ENCODE results near the gene AKAP13. TPM values are rescaled to one million over a fixed set of nuclear protein-coding genes. Genes with fewer than 3 reads are reported as not detected.

AKAP13 gene
- total RNA-seq, 1 donor from 2014 or later: 73.8 TPM

GRCh38 chr15:85582131-85583079 lies 202.0 kb downstream of the AKAP13 start:
- H3K4me3 Mint-ChIP-seq: no peak overlapping the region
- Histone ChIP-seq H3K4me3 (no peak overlapping the region), H3K27ac (no peak overlapping the region), H3K4me1 (peaks cover 23% of the 10 kb centered on the region), H3K79me2 (ENCODE audit: low read depth) (peaks cover 30% of the 10 kb centered on the region), H3K4me2 (no peak overlapping the region), H3K9me3 (ENCODE audit: low read depth) (no peaks in the 10 kb centered on the region), H4K20me1 (ENCODE audit: low read depth) (peaks cover 54% of the 10 kb centered on the region), H3K36me3 (no peaks in the 10 kb centered on the region), H2AFZ (replicated peaks) (no peak overlapping the region), H3K9ac (no peak overlapping the region), H3K27me3 (no peaks in the 10 kb centered on the region), H3F3A (ENCODE audit: low read depth) (no peaks in the 10 kb centered on the region)
- H3K27ac Mint-ChIP-seq: peak overlapping the region; percentile 51
- no peaks in the 10 kb centered on the region for H3K27me3 Mint-ChIP-seq (ENCODE audit: insufficient read depth, low read depth)
- TF ChIP-seq EZH2 (IDR thresholded peaks at IDR 0.05) (no peak), CTCF (IDR thresholded peaks at IDR 0.05) (no peak), EZH2phosphoT487 (IDR thresholded peaks at IDR 0.05) (no peak)
- peaks cover 40% of the 10 kb centered on the region for H3K36me3 Mint-ChIP-seq
- peaks cover 62% of the 10 kb centered on the region for H3K4me1 Mint-ChIP-seq
- H3K9me3 Mint-ChIP-seq: no peaks in the 10 kb centered on the region
- no peak for DNase-seq (ENCODE audit: low spot score)

GRCh38 chr15:85583442-85583841 lies 203.0 kb downstream of the AKAP13 start:
- no peaks in the 10 kb centered on the region for H3K27me3 ChIP-seq
- peaks cover 30% of the 10 kb centered on the region for H3K79me2 ChIP-seq (ENCODE audit: low read depth)
- peaks cover 63% of the 10 kb centered on the region for H3K4me1 Mint-ChIP-seq
- H3F3A ChIP-seq (ENCODE audit: low read depth): no peaks in the 10 kb centered on the region
- no peaks in the 10 kb centered on the region for H3K27me3 Mint-ChIP-seq (ENCODE audit: insufficient read depth, low read depth)
- H3K9me3 Mint-ChIP-seq: no peaks in the 10 kb centered on the region
- no peak overlapping the region for H3K4me2 ChIP-seq
- peak overlapping the region; percentile 54 for H3K4me3 Mint-ChIP-seq
- peaks cover 26% of the 10 kb centered on the region for H3K4me1 ChIP-seq
- H3K27ac ChIP-seq: no peak overlapping the region
- H2AFZ ChIP-seq (replicated peaks): no peak overlapping the region
- H3K27ac Mint-ChIP-seq: peak overlapping the region; percentile 65
- H3K9me3 ChIP-seq (ENCODE audit: low read depth): no peaks in the 10 kb centered on the region
- no peak overlapping the region for H3K9ac ChIP-seq
- H3K36me3 ChIP-seq: no peaks in the 10 kb centered on the region
- TF ChIP-seq CTCF (IDR thresholded peaks at IDR 0.05) (no peak), EZH2 (IDR thresholded peaks at IDR 0.05) (no peak), EZH2phosphoT487 (IDR thresholded peaks at IDR 0.05) (no peak)
- no peak overlapping the region for H3K4me3 ChIP-seq
- peaks cover 54% of the 10 kb centered on the region for H4K20me1 ChIP-seq (ENCODE audit: low read depth)
- no peak for DNase-seq (ENCODE audit: low spot score)
- peaks cover 45% of the 10 kb centered on the region for H3K36me3 Mint-ChIP-seq

GRCh38 chr15:85583923-85584390 lies 203.6 kb downstream of the AKAP13 start:
- H3K4me1 ChIP-seq: peaks cover 29% of the 10 kb centered on the region
- H3K27ac ChIP-seq: no peak overlapping the region
- no peaks in the 10 kb centered on the region for H3K27me3 Mint-ChIP-seq (ENCODE audit: insufficient read depth, low read depth)
- H3K36me3 ChIP-seq: no peaks in the 10 kb centered on the region
- H3K27me3 ChIP-seq: no peaks in the 10 kb centered on the region
- H3K9me3 Mint-ChIP-seq: no peaks in the 10 kb centered on the region
- H3K4me3 Mint-ChIP-seq: peak overlapping the region; percentile 39
- no peak for TF ChIP-seq CTCF (IDR thresholded peaks at IDR 0.05)
- TF ChIP-seq EZH2phosphoT487 (IDR thresholded peaks at IDR 0.05): no peak
- TF ChIP-seq EZH2 (IDR thresholded peaks at IDR 0.05): no peak
- no peak overlapping the region for H3K27ac Mint-ChIP-seq
- no peak overlapping the region for H2AFZ ChIP-seq (replicated peaks)
- H3K9me3 ChIP-seq (ENCODE audit: low read depth): no peaks in the 10 kb centered on the region
- no peaks in the 10 kb centered on the region for H3F3A ChIP-seq (ENCODE audit: low read depth)
- DNase-seq (ENCODE audit: low spot score): peak; percentile 38
- H3K4me3 ChIP-seq: no peak overlapping the region
- peaks cover 40% of the 10 kb centered on the region for H3K36me3 Mint-ChIP-seq
- peaks cover 64% of the 10 kb centered on the region for H3K4me1 Mint-ChIP-seq
- H3K4me2 ChIP-seq: no peak overlapping the region
- H3K79me2 ChIP-seq (ENCODE audit: low read depth): peaks cover 30% of the 10 kb centered on the region
- peaks cover 54% of the 10 kb centered on the region for H4K20me1 ChIP-seq (ENCODE audit: low read depth)
- H3K9ac ChIP-seq: no peak overlapping the region

Measured in neural progenitor cell (in vitro differentiated cells).